ENCODE results near the gene SLC66A3.
"Not testable (repeated sequence)": the region's sequence is repeated elsewhere in the genome, so short reads cannot be mapped to it uniquely, and the experiment has no call there.

The SLC66A3 gene

DNA sequence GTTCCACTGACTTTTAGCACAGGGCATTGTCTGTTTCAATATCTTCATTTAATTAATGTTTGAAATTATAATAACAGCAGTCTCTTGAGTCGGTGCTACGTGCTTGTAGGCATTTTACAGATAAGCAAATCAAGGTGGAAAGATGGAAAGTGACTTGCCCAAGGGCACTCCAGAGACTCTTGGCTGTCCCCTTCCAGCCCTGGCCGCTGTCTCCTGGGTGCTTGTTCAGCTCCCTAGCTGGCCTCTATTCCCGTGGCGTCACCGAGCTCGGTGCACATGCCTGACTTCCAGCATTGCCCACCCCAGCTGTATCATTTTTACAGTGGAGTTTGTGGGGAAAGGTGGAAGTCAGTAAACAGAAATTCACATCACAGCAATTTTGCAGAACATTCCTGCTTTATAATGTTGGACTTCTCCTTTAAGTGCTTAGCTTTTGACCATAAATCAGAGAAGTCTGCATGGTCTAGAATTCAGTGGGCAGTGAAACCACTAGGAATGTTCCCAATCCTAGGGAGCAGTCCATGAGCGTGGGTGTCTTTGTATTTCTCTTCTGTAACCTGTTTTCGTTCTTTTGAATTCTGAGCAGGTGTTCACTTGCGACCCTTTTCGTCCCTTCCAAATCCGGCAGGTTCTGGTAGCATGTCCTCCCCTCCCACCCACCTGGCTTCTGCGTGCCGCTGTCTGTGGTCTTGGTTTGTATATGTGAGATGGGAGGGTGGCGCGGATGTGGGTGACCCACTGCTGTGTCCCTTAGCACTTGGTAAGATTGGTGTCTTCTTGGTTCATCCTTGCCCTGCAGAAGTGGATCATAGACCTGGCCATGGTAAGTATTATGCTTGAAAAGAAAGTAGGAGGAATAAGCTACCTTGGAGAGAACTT lies 8.4 kb downstream of the SLC66A3 start:
- no peak for DNase-seq (ENCODE audit: low read depth)

DNA sequence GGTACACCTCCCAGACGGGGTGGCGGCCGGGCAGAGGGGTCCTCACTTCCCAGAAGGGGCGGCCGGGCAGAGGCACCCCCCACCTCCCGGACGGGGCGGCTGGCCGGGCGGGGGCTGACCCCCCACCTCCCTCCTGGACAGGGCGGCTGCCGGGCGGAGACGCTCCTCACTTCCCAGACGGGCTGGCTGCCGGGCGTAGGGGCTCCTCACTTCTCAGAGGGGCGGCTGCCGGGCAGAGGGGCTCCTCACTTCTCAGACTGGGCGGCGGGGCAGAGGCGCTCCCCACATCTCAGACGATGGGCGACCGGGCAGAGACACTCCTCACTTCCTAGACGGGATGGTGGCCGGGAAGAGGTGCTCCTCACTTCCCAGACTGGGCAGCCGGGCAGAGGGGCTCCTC lies 9.8 kb downstream of the SLC66A3 start:
- not testable (repeated sequence) for DNase-seq (ENCODE audit: low read depth)

DNA sequence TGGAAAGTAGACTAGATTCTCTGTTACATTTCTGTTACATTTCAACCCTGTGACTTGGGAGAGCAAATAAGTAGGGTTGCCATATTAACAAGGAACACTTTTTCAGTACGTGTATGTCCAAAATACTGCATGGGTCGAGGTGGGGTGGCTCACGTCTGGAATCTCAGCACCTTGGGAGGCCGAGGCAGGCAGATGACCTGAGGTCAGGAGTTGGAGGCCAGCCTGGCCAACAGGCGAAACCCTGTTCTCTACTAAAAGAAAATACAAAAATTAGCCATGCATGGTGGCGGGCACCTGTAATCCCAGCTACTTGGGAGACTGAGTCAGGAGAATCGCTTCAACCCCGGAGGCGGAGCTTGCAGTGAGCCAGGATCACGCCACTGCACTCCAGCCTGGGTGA lies 11.2 kb downstream of the SLC66A3 start:
- DNase-seq (ENCODE audit: low read depth): no peak

DNA sequence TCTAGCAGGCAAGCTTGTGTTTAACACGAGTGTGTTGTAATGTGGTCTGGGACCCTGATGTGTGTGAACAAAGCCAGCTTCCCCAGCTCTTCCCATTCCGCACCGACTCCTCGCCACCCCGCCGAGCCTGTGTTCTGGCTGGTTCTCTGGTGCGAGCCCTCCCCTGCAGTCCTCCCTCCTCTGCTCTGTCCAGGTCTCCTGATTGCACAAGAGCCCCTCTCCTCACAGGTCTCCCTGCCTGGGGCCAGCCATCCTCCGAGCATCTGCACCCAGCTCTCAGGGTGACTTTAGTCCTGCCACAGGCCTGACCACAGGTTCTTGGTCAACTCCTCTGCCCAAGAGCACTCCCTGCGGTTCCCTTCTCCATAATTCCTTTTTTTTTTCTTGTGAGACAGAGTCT lies 13.2 kb downstream of the SLC66A3 start:
- DNase-seq (ENCODE audit: low read depth): no peak

DNA sequence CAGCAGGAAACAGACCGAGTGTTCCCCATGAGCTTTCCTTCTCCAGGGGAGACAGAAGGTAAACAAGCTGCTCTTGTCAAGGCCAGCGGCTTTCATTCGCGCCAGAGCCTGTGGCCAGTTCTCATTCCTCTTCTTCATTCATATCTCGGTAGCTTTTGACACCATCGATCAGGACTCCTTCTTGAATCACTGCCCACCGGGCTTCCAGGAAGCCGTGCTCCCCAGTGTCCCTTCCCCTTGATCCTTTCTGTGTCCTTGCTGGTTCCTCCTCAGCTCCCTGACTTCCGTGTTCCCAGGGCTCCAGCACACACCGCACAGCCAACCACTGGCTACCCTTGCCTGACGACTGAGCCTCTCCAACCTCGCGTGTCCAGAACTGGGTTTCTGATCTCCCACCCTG lies 14.1 kb downstream of the SLC66A3 start:
- DNase-seq (ENCODE audit: low read depth): no peak

DNA sequence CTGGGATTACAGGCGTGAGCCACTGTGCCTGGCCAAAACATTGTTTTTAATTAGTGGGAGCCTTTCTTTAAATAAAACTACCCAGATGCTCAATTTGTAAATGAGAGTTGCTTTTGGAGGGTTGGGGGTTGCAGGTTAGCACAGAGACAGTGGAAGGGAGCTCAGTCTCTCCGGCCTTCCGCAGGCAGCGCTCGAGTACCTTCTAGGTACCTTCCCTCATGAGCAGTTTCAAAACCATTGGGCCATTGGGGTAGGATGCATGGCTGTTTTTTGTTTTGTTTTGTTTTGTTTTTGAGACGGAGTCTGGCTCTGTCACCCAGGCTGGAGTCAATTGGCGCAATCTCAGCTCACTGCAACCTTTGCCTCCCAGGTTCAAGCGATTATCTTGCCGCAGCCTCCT lies 19.0 kb downstream of the SLC66A3 start:
- no peak for DNase-seq (ENCODE audit: low read depth)

DNA sequence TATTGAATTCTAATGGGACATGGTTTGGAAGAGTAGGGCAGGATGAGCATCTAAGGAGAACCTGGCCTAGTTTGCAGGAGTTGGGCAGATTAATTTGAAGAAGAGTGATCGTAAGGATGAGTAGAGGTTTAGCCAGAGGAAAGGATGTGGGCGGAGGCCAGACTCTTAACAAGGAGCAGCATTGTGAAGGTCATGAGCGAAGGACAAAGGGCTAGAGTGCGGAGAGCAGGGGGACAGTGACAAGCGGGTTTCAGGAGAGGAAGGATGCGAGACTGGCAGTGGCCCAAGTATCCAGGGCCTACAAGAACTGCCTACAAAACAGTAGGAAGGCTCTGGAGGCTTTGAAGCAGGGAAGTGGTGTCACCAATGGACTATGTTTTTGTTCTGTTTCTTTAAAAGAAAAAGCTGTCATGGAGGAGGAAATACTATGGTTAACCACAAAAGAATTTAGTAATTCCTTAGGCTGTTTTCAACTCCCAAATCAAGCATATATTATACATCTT lies 20.1 kb downstream of the SLC66A3 start:
- no peak for DNase-seq (ENCODE audit: low read depth)

DNA sequence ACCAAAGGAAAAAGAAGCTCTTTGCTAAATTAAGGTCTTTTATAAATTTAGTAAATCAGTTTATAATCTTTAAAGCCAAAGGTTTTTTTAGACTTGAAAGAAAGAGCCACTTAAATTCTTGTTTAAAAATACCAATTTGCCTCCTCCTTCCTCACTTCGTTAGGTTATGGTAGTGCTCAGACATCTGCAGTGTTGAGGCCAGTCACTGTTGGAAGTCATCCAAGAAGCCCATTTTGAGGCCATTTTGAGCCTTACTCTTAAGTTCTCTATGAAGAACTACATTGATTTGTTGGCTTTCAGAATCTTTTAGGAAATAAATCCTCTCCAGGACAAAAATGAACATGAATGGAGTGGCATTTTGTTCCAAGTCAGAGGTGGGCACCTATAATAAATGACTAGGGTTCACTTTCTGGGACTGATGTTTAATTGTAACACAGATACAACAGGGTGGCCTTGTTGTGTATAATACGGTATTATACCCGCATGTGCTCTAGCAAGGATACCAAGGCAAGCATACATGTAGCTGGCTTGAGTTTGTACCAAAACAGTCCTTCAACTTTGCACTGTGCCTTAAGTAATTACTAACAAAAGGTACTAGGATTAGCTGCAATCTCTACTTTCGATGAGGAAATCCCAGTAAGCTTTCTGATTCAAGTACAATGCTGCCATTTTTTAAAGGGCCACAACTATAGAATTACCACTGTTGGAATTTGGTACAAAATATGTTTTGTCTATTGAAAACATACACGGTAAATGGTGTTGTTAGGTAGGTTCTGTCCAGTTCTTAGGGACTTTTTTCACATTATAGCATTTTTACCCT lies 22.8 kb downstream of the SLC66A3 start:
- no peak for DNase-seq (ENCODE audit: low read depth)

DNA sequence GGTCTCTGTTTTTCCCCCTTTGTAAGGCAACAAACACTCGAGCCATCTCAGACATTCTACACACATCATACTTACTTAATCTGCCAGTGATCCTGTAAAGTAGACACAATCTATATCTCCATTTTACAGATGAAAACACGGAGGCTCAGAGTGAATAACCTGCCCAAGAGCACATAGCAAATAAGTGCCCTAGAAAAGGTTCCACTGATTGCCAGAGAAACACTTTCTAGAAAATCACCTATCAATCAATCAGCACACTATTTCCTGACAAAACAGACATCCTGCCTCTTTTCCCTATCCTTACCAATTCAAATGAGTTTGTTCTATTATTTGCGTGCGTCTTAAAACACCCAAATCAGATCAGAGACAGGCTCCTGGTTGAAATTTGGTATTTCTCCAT lies 23.9 kb downstream of the SLC66A3 start:
- no peak for DNase-seq (ENCODE audit: low read depth)

DNA sequence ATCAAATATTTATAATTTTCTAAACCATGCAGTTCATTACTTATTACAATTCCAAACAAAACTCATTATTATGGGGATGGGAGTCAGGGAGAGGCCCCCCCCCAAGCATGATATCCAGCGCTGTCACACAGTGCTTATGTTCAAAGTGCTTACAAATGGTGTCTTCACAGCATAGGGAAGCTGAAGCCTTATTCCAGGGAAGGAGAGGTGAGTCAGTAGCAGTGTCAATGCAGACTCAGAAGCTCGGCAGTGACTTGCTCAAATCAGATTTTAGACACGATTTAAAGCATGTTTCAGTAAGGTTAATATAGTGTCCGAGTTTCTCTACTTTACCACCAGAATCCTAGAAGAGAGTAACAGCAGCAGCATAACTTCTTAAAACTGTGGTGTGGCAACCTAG lies 24.6 kb downstream of the SLC66A3 start:
- DNase-seq (ENCODE audit: low read depth): no peak

DNA sequence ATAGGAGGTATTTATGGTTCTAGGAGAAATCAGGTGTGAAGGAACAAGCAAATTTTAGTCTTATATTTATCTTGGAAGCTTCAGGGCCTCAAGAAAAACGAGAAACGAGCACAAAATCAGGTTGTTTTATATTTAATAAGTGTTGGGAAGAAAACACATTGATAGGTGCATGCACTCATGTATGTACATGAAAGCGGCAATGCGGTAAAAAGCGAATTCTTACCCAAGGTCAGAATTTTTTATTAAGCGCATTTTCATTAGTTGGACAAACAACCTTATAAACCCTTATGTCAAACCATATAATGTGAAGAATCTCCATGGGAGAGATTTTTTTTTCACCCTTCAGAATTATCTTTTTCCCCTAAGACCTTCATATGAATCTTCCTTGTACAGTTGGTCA lies 25.4 kb downstream of the SLC66A3 start:
- no peak for DNase-seq (ENCODE audit: low read depth)

DNA sequence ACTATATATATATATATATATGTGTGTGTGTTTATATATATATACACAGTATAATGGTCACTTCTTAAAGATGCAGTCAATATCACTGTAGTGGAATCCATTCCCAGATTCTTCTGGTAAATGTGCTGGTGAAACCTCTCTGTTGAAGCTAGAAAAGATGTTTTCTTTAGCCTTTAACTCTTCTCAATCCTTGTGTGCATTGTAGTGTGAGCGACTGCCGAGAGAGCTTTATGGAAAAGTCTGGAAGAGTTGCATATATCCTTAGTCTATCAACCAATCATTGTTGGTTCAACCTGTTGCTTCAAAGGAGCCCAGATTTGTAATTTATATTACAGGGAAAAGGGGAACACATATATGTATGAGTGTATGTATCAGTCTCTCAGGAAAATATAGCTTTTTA lies 27.7 kb downstream of the SLC66A3 start:
- DNase-seq (ENCODE audit: low read depth): no peak

DNA sequence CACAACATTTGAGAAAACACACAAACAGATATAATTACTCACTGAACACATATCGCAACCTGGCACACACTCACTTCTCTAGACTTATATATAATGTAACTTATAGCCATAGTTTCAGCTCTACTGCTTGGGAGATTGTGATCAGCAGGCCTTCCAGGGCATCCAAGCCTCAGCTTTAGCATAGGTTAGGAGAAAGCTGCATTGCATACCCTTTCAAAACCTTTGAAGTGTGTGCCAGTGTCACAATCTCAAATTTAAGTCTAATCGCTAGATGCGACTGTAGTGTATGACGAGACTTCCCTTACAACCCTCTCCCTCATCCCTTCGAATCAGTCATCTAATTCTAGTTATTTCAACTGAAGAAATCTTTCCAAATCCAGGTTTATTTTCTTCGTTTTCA lies 30.9 kb downstream of the SLC66A3 start:
- DNase-seq (ENCODE audit: low read depth): no peak

DNA sequence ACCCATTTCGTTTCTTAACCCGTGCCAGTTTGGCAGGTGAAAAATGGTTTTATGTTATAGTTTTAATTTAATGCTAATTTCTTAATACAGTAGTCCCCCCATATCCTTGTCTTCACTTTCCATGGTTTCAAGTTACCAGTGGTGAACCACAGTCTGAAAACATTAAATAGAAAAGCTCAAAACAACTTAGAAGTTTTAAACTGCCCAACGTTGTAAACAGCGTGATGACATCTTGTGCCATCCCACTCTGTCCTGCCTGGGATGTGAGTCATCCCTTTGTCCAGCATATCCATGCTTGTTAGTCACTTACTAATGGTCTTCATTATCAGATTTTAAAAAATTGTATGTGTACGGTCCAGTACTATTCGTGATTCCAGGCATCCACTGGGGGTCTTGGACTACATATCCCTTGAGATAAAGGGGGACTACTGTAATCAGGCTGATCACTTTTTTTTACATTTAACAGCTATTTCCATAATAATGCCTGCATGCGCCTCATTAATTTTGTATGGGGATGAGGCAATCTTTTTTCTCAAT lies 31.9 kb downstream of the SLC66A3 start:
- no peak for DNase-seq (ENCODE audit: low read depth)

DNA sequence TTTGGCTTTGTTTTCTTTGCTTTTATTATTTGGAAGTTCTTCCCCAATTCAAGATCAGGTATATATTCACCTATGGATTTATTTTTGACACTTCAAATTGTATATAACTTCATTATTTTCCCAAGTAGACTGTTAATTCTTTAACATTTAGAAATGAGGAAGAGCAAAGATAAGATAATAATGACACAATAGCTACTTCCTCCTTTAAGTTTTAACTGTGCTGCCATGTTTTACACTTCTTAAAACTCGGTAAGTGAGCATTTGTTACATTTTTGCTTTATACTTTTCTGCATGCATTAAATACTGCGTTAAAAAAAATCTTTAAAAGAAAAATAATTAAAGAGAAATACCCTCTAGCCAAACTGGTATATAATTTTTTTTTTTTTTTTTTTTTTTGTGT lies 32.5 kb downstream of the SLC66A3 start:
- no peak for DNase-seq (ENCODE audit: low read depth)

DNA sequence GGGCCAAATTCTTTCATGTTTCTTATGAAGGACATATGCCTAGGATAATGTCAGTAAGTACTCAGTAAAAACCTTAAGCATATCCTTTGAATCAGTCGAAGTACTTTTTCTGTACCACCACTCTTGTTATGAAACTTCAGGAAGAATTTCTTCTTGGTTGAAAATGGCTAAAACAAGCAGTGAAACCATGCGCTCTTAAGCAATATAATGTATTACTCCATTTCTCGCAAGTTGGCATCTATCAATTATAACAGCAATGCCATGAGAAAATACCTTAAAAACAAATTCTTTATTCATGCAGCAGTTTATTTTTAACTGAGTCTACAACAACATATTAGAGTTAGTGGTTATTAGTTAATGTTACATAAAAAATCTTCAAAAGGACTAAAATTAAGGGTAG lies 41.0 kb downstream of the SLC66A3 start:
- DNase-seq (ENCODE audit: low read depth): no peak

DNA sequence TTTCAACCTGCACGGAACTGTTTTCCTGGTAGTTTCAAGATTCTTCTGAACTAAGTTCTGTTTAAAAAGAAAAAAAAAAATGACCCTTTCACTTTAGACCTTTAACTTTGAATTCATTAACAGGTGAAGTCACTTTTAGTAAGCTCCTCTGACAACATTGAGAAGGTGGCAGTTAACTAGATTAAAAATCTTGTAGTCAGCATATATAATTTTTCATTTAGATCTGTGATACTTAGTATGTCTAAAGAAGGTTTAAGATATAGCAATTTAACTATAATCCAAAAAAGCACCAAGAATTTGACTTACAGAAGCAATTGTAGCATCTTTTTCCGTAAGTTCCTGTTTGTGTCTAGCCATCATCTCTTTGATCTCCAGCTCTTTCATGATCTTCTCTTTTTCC lies 45.4 kb downstream of the SLC66A3 start:
- DNase-seq (ENCODE audit: low read depth): no peak

DNA sequence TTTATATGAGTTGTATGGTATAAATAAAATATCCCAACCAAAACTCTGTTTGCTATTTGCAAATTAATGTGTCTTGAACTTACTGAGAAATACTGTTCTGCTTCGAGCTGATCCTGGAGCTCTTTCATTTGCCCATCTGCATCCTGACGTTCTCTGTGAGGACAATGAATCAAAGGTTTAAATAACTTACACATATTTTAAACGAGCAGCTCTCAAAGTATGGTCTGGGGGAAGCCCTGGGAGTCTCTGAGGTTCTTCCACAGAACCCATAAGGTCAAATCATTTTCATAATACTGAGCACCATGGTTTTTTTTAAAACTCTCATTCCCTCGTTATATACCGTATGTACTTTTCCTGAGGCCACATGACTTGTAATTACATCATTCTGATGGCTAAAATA lies 46.7 kb downstream of the SLC66A3 start:
- no peak for DNase-seq (ENCODE audit: low read depth)

DNA sequence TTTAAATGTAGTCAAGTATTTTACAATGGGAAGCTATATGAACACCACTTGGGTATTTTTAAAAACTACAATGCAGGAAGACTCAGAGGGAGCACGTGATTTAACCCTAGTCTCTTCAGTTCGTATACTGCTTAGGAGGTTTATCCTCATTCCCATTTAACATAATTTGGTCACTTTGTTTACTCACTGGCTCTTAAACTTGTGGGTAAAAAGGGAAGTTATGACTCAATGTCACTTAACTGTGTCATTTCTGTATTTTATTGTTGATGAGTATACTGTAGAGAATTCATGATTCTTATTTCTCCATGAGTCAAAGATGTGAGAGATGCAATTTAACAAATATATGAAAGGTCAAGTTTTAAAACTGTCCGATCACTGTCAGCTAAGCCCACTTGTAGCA lies 48.2 kb downstream of the SLC66A3 start:
- DNase-seq (ENCODE audit: low read depth): no peak

DNA sequence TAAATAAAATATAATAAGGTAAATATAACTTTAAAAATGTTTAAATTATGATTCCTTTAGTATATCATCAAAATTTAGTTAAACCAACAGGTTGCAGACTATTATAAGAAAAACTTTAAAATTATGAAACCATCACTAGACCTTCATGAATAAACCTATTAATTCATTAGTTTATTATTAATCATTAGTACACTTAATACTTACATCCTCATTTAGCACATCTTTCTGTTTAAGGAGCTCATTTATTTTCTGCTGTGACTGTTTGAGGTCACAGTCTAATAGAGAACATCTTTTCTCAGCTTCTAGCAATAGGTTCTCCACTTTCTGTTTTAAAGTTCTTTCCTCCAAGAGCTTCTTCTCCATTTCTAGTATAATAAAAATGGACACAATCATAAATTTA lies 52.8 kb downstream of the SLC66A3 start:
- DNase-seq (ENCODE audit: low read depth): no peak

DNA sequence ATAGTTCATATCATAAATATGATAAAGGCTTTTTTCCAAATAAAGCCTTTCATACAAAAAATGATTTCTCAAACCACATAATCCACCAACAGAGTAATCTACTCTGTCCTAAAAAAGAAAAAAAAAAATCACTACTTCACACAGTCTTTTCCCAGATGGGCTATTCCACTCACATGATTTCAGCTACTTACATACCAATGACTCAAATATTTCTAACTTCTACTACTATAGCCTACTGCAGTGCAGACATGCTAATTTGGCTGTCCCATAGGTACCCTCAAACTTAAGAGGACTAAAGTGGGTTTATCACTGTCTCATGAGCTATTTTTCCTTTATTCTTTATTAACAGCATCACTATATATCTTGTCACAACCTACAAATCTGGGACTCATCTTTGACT lies 57.4 kb downstream of the SLC66A3 start:
- DNase-seq (ENCODE audit: low read depth): no peak

DNA sequence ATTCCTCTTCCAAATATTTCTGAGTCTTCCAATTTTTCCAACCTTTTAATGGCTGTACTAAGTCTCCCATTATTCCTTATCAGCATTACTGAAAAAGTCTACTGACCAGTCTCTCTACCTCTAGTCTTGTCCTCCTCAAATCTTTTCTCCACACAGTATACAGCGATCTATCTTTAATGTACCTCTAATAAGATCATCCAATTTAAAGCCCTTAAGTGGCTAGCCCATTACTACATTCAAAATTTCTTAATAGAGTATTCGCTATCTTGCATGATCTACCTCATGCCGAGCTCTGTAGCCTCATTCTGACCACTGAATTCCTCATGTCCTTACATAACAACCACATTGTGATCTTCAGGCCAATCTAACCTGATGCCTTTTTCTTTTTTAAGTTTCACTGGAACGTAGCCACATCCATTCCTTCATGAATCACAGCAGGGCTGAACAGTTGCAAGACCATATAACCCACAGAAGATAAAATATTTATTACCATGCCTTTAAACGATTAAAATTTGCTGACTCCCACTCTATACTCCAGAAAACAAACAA lies 57.9 kb downstream of the SLC66A3 start:
- DNase-seq (ENCODE audit: low read depth): no peak

DNA sequence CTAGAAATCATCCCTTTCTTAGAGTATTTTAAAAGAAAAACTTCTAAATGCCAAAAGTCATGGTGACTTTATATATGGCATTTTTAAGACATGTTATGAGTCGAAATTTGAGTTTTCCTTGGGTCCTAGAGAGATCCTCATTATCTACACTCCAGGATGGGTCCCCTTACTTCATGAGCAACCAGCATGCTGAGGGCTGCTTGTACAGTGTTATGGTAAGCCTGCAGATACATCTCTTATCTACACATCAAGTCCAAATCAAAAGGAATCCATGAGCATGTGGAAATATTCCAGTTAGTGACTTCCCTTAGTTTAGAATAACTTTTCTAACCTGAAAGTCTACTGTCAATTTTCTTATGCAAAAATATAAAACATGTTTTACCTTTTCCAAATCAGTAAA lies 58.7 kb downstream of the SLC66A3 start:
- DNase-seq (ENCODE audit: low read depth): no peak
